B cell (primary cell): ENCODE measurements around the gene PMIS2. TPM values are rescaled to one million over a fixed set of nuclear protein-coding genes. Genes with fewer than 3 reads are reported as not detected.

Experiments used
- ATAC-seq: fragments of 200-7000 bp; cut with Tn5 transposase; one replicate; pipeline ENCODE4 v1.10.0; 2021; ENCODE audit warnings: low read depth, mild to moderate bottlenecking, moderate number of reproducible peaks, moderate library complexity
- CTCF ChIA-PET: fragments of 350-600 bp; sonication (Branson Sonifier 250); formaldehyde crosslinking; loops from one replicate; lab custom pipeline; 2021; ENCODE audit warnings: antibody characterized with exemption, inconsistent platforms; lab: Charles Lee
- POLR2A ChIA-PET: fragments of 350-600 bp; sonication (Branson Sonifier 250); formaldehyde crosslinking; loops from one replicate; lab custom pipeline; 2021; ENCODE audit warnings: antibody characterized with exemption; lab: Charles Lee
- DNase-seq: peaks from one replicate; pipeline ENCODE4 v3.0.0; 2013
- H2AFZ ChIP-seq: 2 replicates; pipeline ENCODE4 v1.6.1; 2012; ENCODE audit warnings: mild to moderate bottlenecking, low read depth, low read length; ENCODE audit not compliant: insufficient read depth, poor library complexity, severe bottlenecking
- H3K27ac ChIP-seq, 2 donors: 1 replicate in 1 of 2; 2 replicates in 1 of 2; pipeline ENCODE4 v1.5.1; 2012 to 2013; ENCODE audit warnings: low read length in 2 of 2, mild to moderate bottlenecking in 2 of 2, moderate library complexity in 1 of 2
- H3K27me3 ChIP-seq, 4 experiments: fragments of 200-600 bp in 1 of 4; sonication (generic) in 1 of 4; replicated peaks in 1 of 4; 1 replicate in 2 of 4; 2 replicates in 2 of 4; pipeline versions ENCODE4 v1.6.1 to v1.7.0; 2013 to 2016; ENCODE audit warnings: low read length in 3 of 4, mild to moderate bottlenecking in 2 of 4, mixed read lengths in 1 of 4, moderate library complexity in 1 of 4; ENCODE audit not compliant: insufficient read depth in 4 of 4, control insufficient read depth in 3 of 4; ENCODE audit errors: control extremely low read depth in 1 of 4
- H3K36me3 ChIP-seq, 2 experiments: replicated peaks in 1 of 2; 1 replicate in 1 of 2; 2 replicates in 1 of 2; pipeline versions ENCODE4 v1.6.1 to v1.7.1; 2013; ENCODE audit warnings: low read length in 1 of 2; ENCODE audit not compliant: insufficient read depth in 2 of 2, control insufficient read depth in 1 of 2; ENCODE audit errors: control extremely low read depth in 1 of 2, extremely low read depth in 1 of 2
- H3K4me1 ChIP-seq, 2 donors: fragments of 200-600 bp in 1 of 2; sonication (generic) in 1 of 2; 1 replicate in 1 of 2; 2 replicates in 1 of 2; pipeline versions ENCODE4 v1.5.1 to v1.6.1; 2013 to 2017; ENCODE audit warnings: low read length in 2 of 2; ENCODE audit not compliant: control insufficient read depth in 2 of 2, insufficient read depth in 2 of 2
- H3K4me2 ChIP-seq: replicated peaks from 2 replicates; pipeline ENCODE3; 2012; ENCODE audit warnings: mild to moderate bottlenecking, low read depth, low read length; ENCODE audit not compliant: poor library complexity, severe bottlenecking
- H3K4me3 ChIP-seq, 5 experiments: fragments of 200-600 bp in 1 of 5; sonication (generic) in 1 of 5; 1 replicate in 3 of 5; 2 replicates in 2 of 5; pipeline versions ENCODE4 v1.5.1 to v1.7.0; 2011 to 2016; ENCODE audit warnings: low read length in 4 of 5, mild to moderate bottlenecking in 4 of 5, low read depth in 2 of 5, control low read depth in 1 of 5, moderate library complexity in 1 of 5; ENCODE audit not compliant: insufficient read depth in 1 of 5; ENCODE audit errors: control extremely low read depth in 1 of 5, extremely low read depth in 1 of 5
- H3K79me2 ChIP-seq: fragments of 200-600 bp; sonication (generic); one replicate; pipeline ENCODE4 v1.6.0; 2016; ENCODE audit warnings: low read length; ENCODE audit not compliant: control insufficient read depth, insufficient read depth
- H3K9ac ChIP-seq: fragments of 200-600 bp; sonication (generic); 2 replicates; pipeline ENCODE4 v1.6.1; 2017; ENCODE audit warnings: mild to moderate bottlenecking, low read length, moderate library complexity
- H3K9me3 ChIP-seq, 3 donors: one replicate each; pipeline versions ENCODE4 v1.6.1 to v1.7.1; 2013; ENCODE audit warnings: low read length in 2 of 3; ENCODE audit not compliant: control insufficient read depth in 2 of 3, insufficient read depth in 1 of 3; ENCODE audit errors: control extremely low read depth in 1 of 3
- H4K20me1 ChIP-seq: 2 replicates; pipeline ENCODE4 v1.6.0; 2012; ENCODE audit warnings: mild to moderate bottlenecking, low read length; ENCODE audit not compliant: insufficient read depth, control insufficient read depth, poor library complexity, severe bottlenecking
- H3K27ac Mint-ChIP-seq: one replicate; pipeline ENCODE4 v1.8.0; 2021; ENCODE audit warnings: mixed read lengths
- H3K27me3 Mint-ChIP-seq: one replicate; pipeline ENCODE4 v1.8.0; 2021; ENCODE audit warnings: mixed read lengths
- H3K4me1 Mint-ChIP-seq: one replicate; pipeline ENCODE4 v1.8.0; 2021; ENCODE audit warnings: mixed read lengths
- H3K4me3 Mint-ChIP-seq: one replicate; pipeline ENCODE4 v1.8.0; 2021; ENCODE audit warnings: mixed read lengths
- H3K9me3 Mint-ChIP-seq: one replicate; pipeline ENCODE4 v1.8.0; 2022; ENCODE audit warnings: mixed read lengths; ENCODE audit not compliant: insufficient read depth
- EZH2 ChIP-seq: IDR thresholded peaks from 2 replicates; pipeline ENCODE4 v1.6.1; 2012; ENCODE audit warnings: borderline replicate concordance, low read depth, mild to moderate bottlenecking, moderate library complexity, low read length; ENCODE audit not compliant: insufficient read depth, poor library complexity, severe bottlenecking
- WGBS: methylation state at CpG from one replicate; pipeline ENCODE4 v1.1.5; 2013; ENCODE audit warnings: missing lambda C conversion rate; ENCODE audit not compliant: insufficient coverage; 5-methylcytosine and 5-hydroxymethylcytosine counted together
- intact Hi-C: fragments of 100-400 bp; cut with micrococcal nuclease; formaldehyde crosslinking; loops from one replicate; pipeline ENCODE4 v1.10.0; 2022
- polyA plus RNA-seq: library from polyadenylated mRNA; depleted of rRNA; stranded (reverse); fragments of >200 nt; gene quantifications from 2 replicates; pipeline ENCODE4 v1.2.3, GENCODE V29; 2012
- total RNA-seq, 2 donors: library from RNA; stranded (reverse); fragments of 120-200 nt in 1 of 2; gene quantifications; 1 replicate in 1 of 2; 2 replicates in 1 of 2; pipeline versions ENCODE4 v1.2.3 to v1.2.4, GENCODE V29; 2013 to 2022
- TF ChIP-seq, protein P1 (sequence below): fragments of 200-600 bp; IDR thresholded peaks from one replicate; pipeline ENCODE4 v1.8.0; 2022; ENCODE audit warnings: antibody characterized with exemption, mild to moderate bottlenecking

The PMIS2 gene
- total and polyA plus RNA-seq, 2 donors (not counting 1 experiment from before 2014, with no cell fraction given) = not detected

DNA sequence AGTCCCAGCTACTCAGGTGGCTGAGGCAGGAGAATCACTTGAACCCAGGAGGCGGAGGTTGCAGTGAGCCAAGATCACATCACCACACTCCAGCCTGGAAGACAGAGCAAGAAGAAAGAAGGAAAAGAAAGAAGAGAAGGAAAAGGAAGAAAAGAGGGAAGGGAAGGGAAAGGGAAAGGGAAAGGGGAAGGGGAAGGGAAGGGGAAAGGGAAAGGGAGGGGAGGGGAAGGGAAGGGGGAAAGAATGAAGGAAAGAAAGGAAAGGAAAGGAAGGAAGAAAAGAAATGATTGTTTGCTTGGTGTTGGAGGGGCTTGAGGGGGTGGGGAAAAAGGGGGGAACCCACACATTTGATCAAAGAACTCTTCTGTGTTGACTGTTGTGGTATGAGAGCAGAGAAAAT, 10.0 kb downstream of the PMIS2 start:
- H3K27me3 Mint-ChIP-seq = peaks cover 32% of the 10 kb centered on the region

DNA sequence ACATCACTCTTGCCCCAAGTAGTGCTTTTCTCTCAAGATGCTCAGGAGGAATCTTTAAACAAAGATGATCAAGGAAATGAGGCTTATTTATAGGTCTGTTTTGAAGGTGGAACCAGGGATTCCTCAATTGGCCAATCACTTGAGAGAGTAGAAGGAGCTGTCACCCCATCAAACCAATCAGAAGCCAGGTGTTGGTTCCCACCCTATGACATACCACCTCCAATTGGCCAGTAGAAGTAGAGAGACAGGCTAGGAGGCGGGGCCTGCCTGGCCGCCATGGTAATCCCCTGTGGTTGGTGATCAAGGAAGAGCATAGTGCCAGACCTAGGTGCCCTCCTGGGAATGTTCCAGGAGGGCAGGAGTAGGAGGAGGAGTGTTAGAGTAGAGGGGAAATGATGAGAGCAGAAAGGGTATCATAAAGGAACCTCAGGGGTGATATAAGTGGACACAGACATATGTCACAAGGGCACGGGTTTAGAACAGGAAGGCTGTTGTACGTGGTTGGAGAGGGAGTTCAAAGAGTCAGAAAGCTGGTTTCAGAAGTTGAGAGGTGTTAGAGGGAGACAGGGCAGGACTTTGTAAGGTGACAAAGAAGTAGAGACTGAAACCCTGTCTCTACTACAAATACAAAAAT, 10.5 kb downstream of the PMIS2 start:
- Histone ChIP-seq H4K20me1 (no peaks in the 10 kb centered on the region), H3K27ac (no peak overlapping the region), H3K36me3 (no peaks in the 10 kb centered on the region), H3K9me3 (no peaks in the 10 kb centered on the region), H3K9ac (no peak overlapping the region), H3K4me2 (no peak overlapping the region), H3K4me1 (no peaks in the 10 kb centered on the region), H2AFZ (no peak overlapping the region), H3K27me3 (peaks cover 0 to 7% (median 0%) of the 10 kb centered on the region in 4 experiments), H3K4me3 (no peak overlapping the region), H3K79me2 (no peaks in the 10 kb centered on the region)
- Mint-ChIP-seq H3K27ac (no peak overlapping the region), H3K9me3 (no peaks in the 10 kb centered on the region), H3K27me3 (peaks cover 32% of the 10 kb centered on the region), H3K4me1 (no peaks in the 10 kb centered on the region), H3K4me3 (no peak overlapping the region)
- intact Hi-C loops = no loop called here
- ChIA-PET POLR2A (no interaction called here), CTCF (interaction anchor here (1.2 kb wide), 1 partner anchor 87 kb away, joined by 4 read pairs; no protein-coding TSS in a partner anchor)
- DNase-seq = no peak
- WGBS = 48% methylated on average over 4 of the region's 4 CpGs
- ATAC-seq = no peak
- no peak for TF ChIP-seq EZH2
- TF ChIP-seq, protein P1, sequence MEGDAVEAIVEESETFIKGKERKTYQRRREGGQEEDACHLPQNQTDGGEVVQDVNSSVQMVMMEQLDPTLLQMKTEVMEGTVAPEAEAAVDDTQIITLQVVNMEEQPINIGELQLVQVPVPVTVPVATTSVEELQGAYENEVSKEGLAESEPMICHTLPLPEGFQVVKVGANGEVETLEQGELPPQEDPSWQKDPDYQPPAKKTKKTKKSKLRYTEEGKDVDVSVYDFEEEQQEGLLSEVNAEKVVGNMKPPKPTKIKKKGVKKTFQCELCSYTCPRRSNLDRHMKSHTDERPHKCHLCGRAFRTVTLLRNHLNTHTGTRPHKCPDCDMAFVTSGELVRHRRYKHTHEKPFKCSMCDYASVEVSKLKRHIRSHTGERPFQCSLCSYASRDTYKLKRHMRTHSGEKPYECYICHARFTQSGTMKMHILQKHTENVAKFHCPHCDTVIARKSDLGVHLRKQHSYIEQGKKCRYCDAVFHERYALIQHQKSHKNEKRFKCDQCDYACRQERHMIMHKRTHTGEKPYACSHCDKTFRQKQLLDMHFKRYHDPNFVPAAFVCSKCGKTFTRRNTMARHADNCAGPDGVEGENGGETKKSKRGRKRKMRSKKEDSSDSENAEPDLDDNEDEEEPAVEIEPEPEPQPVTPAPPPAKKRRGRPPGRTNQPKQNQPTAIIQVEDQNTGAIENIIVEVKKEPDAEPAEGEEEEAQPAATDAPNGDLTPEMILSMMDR = no peak

More for the DNA sequence above, 10.0 kb downstream of the PMIS2 start:
- DNase-seq (no peak), ATAC-seq (no peak)
- H3K36me3 ChIP-seq = no peaks in the 10 kb centered on the region
- WGBS = no CpG with 5 or more reads among the region's 1 CpG
- no peak overlapping the region for H3K4me3 ChIP-seq
- no peak overlapping the region for H3K4me3 Mint-ChIP-seq
- H3K27ac ChIP-seq = no peak overlapping the region
- no peaks in the 10 kb centered on the region for H3K9me3 ChIP-seq
- H3K79me2 ChIP-seq = no peaks in the 10 kb centered on the region
- CTCF ChIA-PET = no interaction called here
- no peaks in the 10 kb centered on the region for H3K4me1 Mint-ChIP-seq
- H2AFZ ChIP-seq = no peak overlapping the region
- intact Hi-C loops = no loop called here
- no peaks in the 10 kb centered on the region for H4K20me1 ChIP-seq
- no peak overlapping the region for H3K27ac Mint-ChIP-seq
- POLR2A ChIA-PET = no interaction called here
- no peak overlapping the region for H3K4me2 ChIP-seq
- no peak overlapping the region for H3K9ac ChIP-seq
- H3K9me3 Mint-ChIP-seq = no peaks in the 10 kb centered on the region
- H3K27me3 ChIP-seq = peaks cover 0 to 7% (median 0%) of the 10 kb centered on the region in 4 experiments
- H3K4me1 ChIP-seq = no peaks in the 10 kb centered on the region
- TF ChIP-seq EZH2 = no peak
- TF ChIP-seq, protein P1 = no peak
